Activated CD8-positive, alpha-beta T cell treated with anti-CD3 and anti-CD28 coated beads for 36 hours (primary cell): Measurements from ENCODE around the gene ABCD1. TPM values are rescaled to one million over a fixed set of nuclear protein-coding genes. Genes with fewer than 3 reads are reported as not detected.
"Not testable (repeated sequence)": the region's sequence is repeated elsewhere in the genome, so short reads cannot be mapped to it uniquely, and the experiment has no call there.

Experiments used
- ATAC-seq: fragments of 200-7000 bp; cut with Tn5 transposase; one replicate; pipeline ENCODE4 v1.10.0; 2021; ENCODE audit warnings: mild to moderate bottlenecking, moderate library complexity
- CTCF ChIA-PET: fragments of 350-600 bp; sonication (Branson Sonifier 250); formaldehyde crosslinking; loops from one replicate; lab custom pipeline; 2021; ENCODE audit warnings: antibody characterized with exemption; lab: Charles Lee
- POLR2A ChIA-PET: fragments of 350-600 bp; sonication (Branson Sonifier 250); formaldehyde crosslinking; loops from one replicate; lab custom pipeline; 2021; ENCODE audit warnings: antibody characterized with exemption; lab: Charles Lee
- DNase-seq: peaks from one replicate; pipeline ENCODE4 v3.0.0-alpha.2; 2020
- H3K27ac Mint-ChIP-seq: one replicate; pipeline ENCODE4 v1.8.0; 2021; ENCODE audit warnings: mild to moderate bottlenecking, mixed read lengths
- H3K27me3 Mint-ChIP-seq: one replicate; pipeline ENCODE4 v1.8.0; 2021; ENCODE audit warnings: mixed read lengths
- H3K36me3 Mint-ChIP-seq: one replicate; pipeline ENCODE4 v1.8.0; 2021; ENCODE audit warnings: low read depth, mixed read lengths
- H3K4me1 Mint-ChIP-seq: one replicate; pipeline ENCODE4 v1.8.0; 2021; ENCODE audit warnings: low read depth, mixed read lengths
- H3K4me3 Mint-ChIP-seq: one replicate; pipeline ENCODE4 v1.8.0; 2021; ENCODE audit warnings: mild to moderate bottlenecking, moderate library complexity, mixed read lengths
- H3K9me3 Mint-ChIP-seq: one replicate; pipeline ENCODE4 v1.8.0; 2021; ENCODE audit warnings: mixed read lengths
- intact Hi-C: fragments of 100-400 bp; cut with micrococcal nuclease; formaldehyde crosslinking; loops from one replicate; pipeline ENCODE4 v1.10.0; 2022
- total RNA-seq, 2 experiments: library from RNA; stranded (reverse); gene quantifications; one replicate each; pipeline ENCODE4 v1.2.3, GENCODE V29; 2021
- TF ChIP-seq, protein P1 (sequence below): fragments of 200-600 bp; IDR thresholded peaks from one replicate; pipeline ENCODE4 v1.8.0; 2022; ENCODE audit warnings: antibody characterized with exemption, mild to moderate bottlenecking

The ABCD1 gene
- total RNA-seq, 2 experiments from 2014 or later: 3.9 to 4.4 TPM

DNA sequence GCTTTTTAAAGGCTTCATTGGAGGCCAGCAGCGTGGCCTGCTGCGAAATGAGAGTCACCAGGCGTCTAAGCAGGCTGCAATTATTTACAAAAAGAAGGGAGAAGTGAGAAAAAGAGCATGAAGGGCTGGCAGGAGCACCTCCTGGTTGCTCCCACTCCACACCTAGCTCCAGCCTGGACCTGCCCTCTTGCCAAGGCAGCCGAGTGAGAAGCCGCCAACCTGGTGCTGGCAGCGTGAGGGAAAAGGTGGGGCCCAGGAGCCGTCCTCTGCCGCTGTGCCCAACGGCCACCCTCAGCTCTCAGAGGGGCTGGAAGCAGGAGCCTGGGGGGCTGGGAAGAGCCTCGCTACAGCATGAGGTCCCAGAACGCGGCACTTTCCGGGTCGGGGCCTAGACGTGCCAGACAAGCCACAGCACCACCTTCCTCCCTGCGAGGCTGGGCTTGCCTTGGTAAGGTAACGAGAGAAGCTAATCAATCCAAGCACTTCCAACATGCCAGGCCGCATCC lies 20.6 kb upstream of the ABCD1 start:
- ChIA-PET CTCF (interaction anchor here (1.2 kb wide), 1 partner anchor 37 kb away, joined by 3 read pairs; no protein-coding TSS in a partner anchor), POLR2A (no interaction called here)
- DNase-seq (no peak), ATAC-seq (no peak)
- Mint-ChIP-seq H3K27ac (no peak overlapping the region), H3K27me3 (no peaks in the 10 kb centered on the region), H3K9me3 (no peaks in the 10 kb centered on the region), H3K4me1 (no peaks in the 10 kb centered on the region), H3K36me3 (peaks cover 8% of the 10 kb centered on the region), H3K4me3 (no peak overlapping the region)
- TF ChIP-seq, protein P1, sequence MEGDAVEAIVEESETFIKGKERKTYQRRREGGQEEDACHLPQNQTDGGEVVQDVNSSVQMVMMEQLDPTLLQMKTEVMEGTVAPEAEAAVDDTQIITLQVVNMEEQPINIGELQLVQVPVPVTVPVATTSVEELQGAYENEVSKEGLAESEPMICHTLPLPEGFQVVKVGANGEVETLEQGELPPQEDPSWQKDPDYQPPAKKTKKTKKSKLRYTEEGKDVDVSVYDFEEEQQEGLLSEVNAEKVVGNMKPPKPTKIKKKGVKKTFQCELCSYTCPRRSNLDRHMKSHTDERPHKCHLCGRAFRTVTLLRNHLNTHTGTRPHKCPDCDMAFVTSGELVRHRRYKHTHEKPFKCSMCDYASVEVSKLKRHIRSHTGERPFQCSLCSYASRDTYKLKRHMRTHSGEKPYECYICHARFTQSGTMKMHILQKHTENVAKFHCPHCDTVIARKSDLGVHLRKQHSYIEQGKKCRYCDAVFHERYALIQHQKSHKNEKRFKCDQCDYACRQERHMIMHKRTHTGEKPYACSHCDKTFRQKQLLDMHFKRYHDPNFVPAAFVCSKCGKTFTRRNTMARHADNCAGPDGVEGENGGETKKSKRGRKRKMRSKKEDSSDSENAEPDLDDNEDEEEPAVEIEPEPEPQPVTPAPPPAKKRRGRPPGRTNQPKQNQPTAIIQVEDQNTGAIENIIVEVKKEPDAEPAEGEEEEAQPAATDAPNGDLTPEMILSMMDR: no peak
- intact Hi-C loops: no loop called here

DNA sequence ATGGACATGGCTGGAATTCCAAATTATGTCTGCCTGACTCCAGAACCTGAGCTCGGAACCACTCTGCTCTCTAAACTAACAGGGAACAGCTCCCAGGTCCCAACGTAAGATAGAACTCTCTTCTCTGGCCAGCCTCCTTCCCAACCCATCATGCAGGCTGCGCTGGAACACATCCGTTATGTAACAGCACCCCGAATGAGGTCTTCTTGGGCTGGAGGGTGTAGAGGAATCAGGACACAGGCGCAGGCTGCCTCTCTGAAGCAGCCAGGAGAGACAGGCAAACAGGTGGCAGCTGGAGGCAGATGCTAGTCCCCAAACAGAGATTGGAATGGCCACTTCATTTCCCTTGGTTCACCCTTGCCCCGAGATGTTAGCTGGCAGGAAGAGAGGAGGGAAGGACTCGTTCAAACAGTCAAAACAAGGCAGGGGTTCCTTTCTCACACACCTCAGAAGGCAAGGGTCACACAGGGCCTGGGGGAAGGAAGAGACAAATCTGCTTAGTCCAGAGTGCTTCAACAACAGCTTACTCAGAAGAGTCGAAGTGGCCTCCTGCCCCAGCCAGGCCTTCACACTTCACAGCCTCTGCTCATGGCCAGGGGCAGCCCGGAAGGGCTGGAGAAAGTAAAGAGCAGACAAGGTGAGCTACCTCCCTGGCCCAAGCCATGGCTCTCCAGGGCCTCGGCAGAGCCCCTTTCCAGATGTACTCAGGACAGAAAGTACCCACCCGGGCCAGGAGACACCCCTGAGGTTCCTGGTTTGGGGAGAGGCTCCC lies 19.8 kb upstream of the ABCD1 start:
- H3K4me1 Mint-ChIP-seq, POLR2A ChIA-PET: not testable (repeated sequence)
- CTCF ChIA-PET: interaction anchor here (1.2 kb wide), 1 partner anchor 37 kb away, joined by 3 read pairs; no protein-coding TSS in a partner anchor

DNA sequence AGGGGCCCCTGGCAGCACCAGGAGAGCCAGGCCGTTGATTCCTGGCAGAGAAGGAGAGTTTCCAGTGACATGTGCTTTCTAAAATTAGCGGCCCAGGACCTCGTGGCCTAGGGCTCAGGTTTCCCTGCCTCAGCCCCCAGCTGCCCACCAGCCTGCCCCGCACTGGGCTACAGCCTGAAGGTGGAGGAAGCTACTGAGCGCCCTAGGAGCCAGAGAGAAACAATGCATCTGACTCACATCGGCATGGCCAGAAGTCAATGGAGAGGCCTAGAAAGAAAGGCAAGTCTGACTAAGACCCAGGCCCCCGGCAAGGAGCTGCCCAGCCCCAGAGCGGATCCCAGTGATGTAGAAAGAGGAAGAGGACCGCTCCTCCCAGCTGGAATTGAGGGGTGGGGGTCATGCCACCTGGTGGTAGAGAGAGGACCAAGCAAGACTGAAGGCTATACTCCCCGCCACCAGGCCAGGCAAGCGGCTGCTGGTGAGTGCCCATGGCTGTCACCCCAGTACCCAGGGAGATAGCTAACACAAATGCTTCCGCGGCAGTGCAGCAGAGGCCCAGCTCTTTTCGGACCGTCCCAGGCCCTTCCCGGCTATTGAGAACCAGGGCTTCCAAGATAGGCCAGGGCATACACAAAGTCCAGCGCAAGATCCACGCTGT lies 19.1 kb upstream of the ABCD1 start:
- H3K9me3 Mint-ChIP-seq, H3K27ac Mint-ChIP-seq, H3K27me3 Mint-ChIP-seq, H3K4me1 Mint-ChIP-seq, CTCF ChIA-PET, DNase-seq, H3K4me3 Mint-ChIP-seq, intact Hi-C loops, POLR2A ChIA-PET, H3K36me3 Mint-ChIP-seq, ATAC-seq: not testable (repeated sequence)

More for the DNA sequence above, 19.8 kb upstream of the ABCD1 start:
- H3K27ac Mint-ChIP-seq, H3K27me3 Mint-ChIP-seq, H3K4me3 Mint-ChIP-seq, ATAC-seq, H3K9me3 Mint-ChIP-seq, intact Hi-C loops, H3K36me3 Mint-ChIP-seq, DNase-seq: not testable (repeated sequence)

DNA sequence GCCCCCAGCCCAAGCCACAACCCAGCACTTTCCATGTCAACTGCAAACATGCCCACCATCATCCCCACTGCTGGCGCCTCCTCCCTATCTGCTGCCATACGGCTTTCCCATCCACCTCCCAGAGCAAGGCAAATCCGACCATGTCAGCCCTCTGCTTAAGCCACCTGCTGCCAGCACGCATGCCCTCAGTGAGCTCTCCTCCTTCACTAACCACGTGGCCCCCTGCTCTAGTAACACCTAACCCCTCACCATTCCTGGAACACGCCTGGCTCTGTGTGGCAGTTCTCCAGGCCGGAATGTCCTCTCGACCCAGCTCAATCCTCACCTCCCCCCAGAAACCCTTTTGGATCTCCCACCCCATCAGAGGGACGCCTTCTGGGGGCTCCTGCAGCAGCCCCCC lies 17.9 kb upstream of the ABCD1 start:
- Mint-ChIP-seq H3K27me3 (no peaks in the 10 kb centered on the region), H3K27ac (no peak overlapping the region), H3K9me3 (no peaks in the 10 kb centered on the region), H3K4me3 (no peak overlapping the region), H3K36me3 (peaks cover 10% of the 10 kb centered on the region), H3K4me1 (no peaks in the 10 kb centered on the region)
- intact Hi-C loops: no loop called here
- ATAC-seq (no peak), DNase-seq (no peak)
- ChIA-PET CTCF (no interaction called here), POLR2A (no interaction called here)
- TF ChIP-seq, protein P1: no peak

DNA sequence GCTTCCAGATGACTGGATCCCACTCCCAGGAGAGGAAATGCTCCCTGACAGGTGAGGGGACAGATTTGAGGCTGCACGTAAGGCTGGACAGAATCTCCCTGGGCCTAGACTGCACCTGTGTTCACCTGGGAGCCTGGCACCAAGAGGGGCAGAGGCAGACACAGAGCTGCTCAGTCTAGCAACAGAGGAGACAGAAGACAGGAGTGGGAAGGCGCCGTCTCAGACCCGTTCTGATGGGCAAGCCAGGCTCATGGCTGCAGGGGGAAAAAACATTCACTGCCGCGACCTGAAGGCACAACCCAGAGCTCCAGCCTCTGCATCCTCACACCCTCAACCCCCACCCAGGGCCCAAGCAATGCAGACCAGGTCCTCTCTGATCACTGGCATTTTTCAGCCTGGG lies 17.2 kb upstream of the ABCD1 start:
- no peaks in the 10 kb centered on the region for H3K27me3 Mint-ChIP-seq
- no peaks in the 10 kb centered on the region for H3K4me1 Mint-ChIP-seq
- no peak for DNase-seq
- POLR2A ChIA-PET: no interaction called here
- no peak overlapping the region for H3K27ac Mint-ChIP-seq
- no peak overlapping the region for H3K4me3 Mint-ChIP-seq
- H3K36me3 Mint-ChIP-seq: peaks cover 10% of the 10 kb centered on the region
- intact Hi-C loops: no loop called here
- TF ChIP-seq, protein P1: no peak
- no peak for ATAC-seq
- no peaks in the 10 kb centered on the region for H3K9me3 Mint-ChIP-seq
- CTCF ChIA-PET: interaction anchor here (1.1 kb wide), 1 partner anchor 37 kb away, joined by 3 read pairs; no protein-coding TSS in a partner anchor
